OCI-LY3 (cell line): ENCODE data around the gene ZNF438.
A peak's percentile ranks its signal among the peaks of the same experiment; 100 is the strongest.

Experiments
- H2AFZ ChIP-seq: fragments of 200-600, 300-600 bp; shearing (Covaris generic); 2 replicates; pipeline ENCODE4 v1.6.0; 2014; ENCODE audit warnings: antibody characterized with exemption, low read depth, low read length
- H3K27ac ChIP-seq: fragments of 200-600, 300-600 bp; sonication (generic); 2 replicates; pipeline ENCODE4 v1.5.1; 2014; ENCODE audit warnings: mild to moderate bottlenecking, low read length, moderate library complexity, mixed read lengths
- H3K27me3 ChIP-seq: fragments of 200-600, 300-600 bp; sonication (generic); 2 replicates; pipeline ENCODE4 v1.6.1; 2014; ENCODE audit warnings: low read depth, low read length, mixed read lengths
- H3K36me3 ChIP-seq: fragments of 200-600, 300-600 bp; sonication (generic); replicated peaks from 2 replicates; pipeline ENCODE3; 2014; ENCODE audit warnings: low read depth, low read length, mixed read lengths
- H3K4me1 ChIP-seq: fragments of 300-600, 200-600 bp; sonication (generic); 2 replicates; pipeline ENCODE4 v1.6.1; 2014; ENCODE audit warnings: low read length, mixed read lengths
- H3K4me2 ChIP-seq: fragments of 200-600, 300-600 bp; sonication (generic); 2 replicates; pipeline ENCODE4 v1.6.1; 2014; ENCODE audit warnings: low read length, mixed read lengths
- H3K4me3 ChIP-seq: fragments of 300-600, 200-600 bp; sonication (generic); 2 replicates; pipeline ENCODE4 v1.5.1; 2014; ENCODE audit warnings: antibody characterized with exemption, mild to moderate bottlenecking, low read length, moderate library complexity
- H3K79me2 ChIP-seq: fragments of 300-600, 200-600 bp; shearing (Covaris generic); 2 replicates; pipeline ENCODE4 v1.6.1; 2014; ENCODE audit warnings: mild to moderate bottlenecking, low read length, mixed read lengths
- H3K9ac ChIP-seq: fragments of 300-600, 200-600 bp; shearing (Covaris generic); 2 replicates; pipeline ENCODE4 v1.6.0; 2014; ENCODE audit warnings: mild to moderate bottlenecking, low read length, moderate library complexity
- H3K9me3 ChIP-seq: fragments of 200-600, 300-600 bp; shearing (Covaris generic); 2 replicates; pipeline ENCODE4 v1.6.1; 2014; ENCODE audit warnings: low read length, mixed read lengths; ENCODE audit not compliant: insufficient read depth
- H4K20me1 ChIP-seq: fragments of 200-600, 300-600 bp; sonication (generic); 2 replicates; pipeline ENCODE4 v1.6.1; 2016; ENCODE audit warnings: low read length, mixed read lengths; ENCODE audit not compliant: insufficient read depth
- EZH2phosphoT487 ChIP-seq: fragments of 200-600 bp; shearing (Covaris generic); IDR thresholded peaks from 2 replicates; pipeline ENCODE4 v1.6.1; 2018; ENCODE audit warnings: antibody characterized with exemption, mixed run types, low read depth
- TF ChIP-seq, protein P1 (sequence below): fragments of 200-600, 300-600 bp; sonication (generic); IDR thresholded peaks from 2 replicates; pipeline ENCODE4 v1.5.1; 2014; ENCODE audit warnings: antibody characterized with exemption, low read length, low read depth

Gene ZNF438

DNA sequence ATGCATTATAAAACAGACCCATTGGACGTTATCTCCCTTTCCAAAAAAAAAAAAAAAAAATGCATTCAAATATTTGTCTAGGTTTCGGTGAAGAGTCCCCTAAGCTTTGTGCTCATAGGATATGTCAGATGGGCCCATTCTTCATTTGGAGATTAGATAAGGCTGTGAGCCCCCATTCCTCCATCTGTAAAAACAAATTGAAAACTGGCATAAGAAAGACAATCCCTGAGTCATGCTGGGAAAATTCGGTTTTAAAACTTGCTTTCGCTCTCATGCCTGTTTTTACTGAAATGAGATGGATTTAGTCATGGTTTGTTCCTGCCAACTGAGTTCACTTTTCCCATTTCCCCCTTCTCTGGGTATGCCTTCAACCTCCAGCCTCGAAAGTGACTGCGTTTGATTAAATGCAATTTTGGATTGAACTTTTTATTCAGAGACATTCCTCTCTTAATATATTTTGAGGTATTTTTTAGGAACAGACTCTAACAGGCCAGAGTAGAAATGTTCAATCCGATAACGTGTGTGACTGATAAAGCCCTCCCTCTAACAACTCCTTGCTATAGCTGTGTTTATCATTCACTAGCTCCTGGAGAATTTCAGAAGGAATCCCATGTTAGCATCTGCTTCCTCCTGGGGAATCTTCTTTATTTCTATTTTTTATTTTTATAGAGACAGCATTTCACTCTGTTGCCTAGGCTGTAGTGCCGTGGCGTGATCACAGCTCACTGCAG, 211.2 kb downstream of the ZNF438 start:
- Histone ChIP-seq H3K4me1 (peaks cover 11% of the 10 kb centered on the region), H4K20me1 (no peaks in the 10 kb centered on the region), H3K4me3 (no peak overlapping the region), H3K79me2 (no peaks in the 10 kb centered on the region), H3K27me3 (no peaks in the 10 kb centered on the region), H3K36me3 (no peaks in the 10 kb centered on the region), H2AFZ (no peak overlapping the region), H3K9me3 (no peaks in the 10 kb centered on the region), H3K4me2 (peak overlapping the region; percentile 44), H3K9ac (no peak overlapping the region), H3K27ac (no peak overlapping the region)
- TF ChIP-seq, protein P1, sequence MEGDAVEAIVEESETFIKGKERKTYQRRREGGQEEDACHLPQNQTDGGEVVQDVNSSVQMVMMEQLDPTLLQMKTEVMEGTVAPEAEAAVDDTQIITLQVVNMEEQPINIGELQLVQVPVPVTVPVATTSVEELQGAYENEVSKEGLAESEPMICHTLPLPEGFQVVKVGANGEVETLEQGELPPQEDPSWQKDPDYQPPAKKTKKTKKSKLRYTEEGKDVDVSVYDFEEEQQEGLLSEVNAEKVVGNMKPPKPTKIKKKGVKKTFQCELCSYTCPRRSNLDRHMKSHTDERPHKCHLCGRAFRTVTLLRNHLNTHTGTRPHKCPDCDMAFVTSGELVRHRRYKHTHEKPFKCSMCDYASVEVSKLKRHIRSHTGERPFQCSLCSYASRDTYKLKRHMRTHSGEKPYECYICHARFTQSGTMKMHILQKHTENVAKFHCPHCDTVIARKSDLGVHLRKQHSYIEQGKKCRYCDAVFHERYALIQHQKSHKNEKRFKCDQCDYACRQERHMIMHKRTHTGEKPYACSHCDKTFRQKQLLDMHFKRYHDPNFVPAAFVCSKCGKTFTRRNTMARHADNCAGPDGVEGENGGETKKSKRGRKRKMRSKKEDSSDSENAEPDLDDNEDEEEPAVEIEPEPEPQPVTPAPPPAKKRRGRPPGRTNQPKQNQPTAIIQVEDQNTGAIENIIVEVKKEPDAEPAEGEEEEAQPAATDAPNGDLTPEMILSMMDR: no peak
- no peak for TF ChIP-seq EZH2phosphoT487

DNA sequence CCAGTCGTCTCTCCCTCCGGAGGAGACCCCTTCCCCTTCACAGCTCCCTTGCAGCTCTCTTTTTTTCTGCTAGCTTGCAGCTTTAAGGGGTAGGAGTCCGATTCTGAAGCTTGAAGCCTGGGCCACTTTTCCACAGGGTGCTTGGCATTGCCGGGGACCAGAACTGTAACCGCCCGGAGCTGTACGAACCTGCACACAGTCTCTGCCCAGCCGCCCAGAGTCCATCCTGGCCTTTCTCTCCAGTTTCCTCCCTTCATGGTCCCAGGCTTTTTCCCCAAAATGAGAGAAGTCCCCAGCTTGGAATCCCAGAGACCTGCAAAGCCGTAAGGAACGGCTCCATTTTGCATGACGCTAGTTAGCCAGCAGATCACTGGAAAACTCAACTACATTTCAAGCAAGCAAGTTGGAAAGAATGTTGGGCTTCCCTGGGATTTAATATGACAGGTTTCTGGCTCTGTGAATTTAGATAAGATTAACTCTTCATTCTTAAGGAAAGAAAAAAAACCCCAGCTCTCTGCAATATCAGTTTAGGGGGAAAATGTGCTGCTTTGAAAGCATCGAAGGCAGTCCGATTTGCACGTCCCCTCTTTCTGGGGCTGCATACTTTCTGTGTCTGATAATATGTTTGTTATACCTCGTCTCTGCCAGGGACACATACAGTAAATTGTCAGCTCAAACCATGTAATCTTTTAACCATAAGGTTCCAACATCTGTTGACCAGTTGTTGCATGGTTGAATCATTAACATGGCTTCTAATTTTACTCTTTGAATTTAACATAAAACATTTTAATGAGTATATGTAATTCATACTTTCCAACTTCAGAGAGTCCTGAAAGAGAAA, 212.1 kb downstream of the ZNF438 start:
- Histone ChIP-seq H3K4me2 (peak overlapping the region; percentile 44), H4K20me1 (no peaks in the 10 kb centered on the region), H3K79me2 (no peaks in the 10 kb centered on the region), H3K9me3 (no peaks in the 10 kb centered on the region), H3K4me1 (peaks cover 11% of the 10 kb centered on the region), H3K9ac (no peak overlapping the region), H3K36me3 (no peaks in the 10 kb centered on the region), H3K27ac (no peak overlapping the region), H3K4me3 (no peak overlapping the region), H3K27me3 (no peaks in the 10 kb centered on the region), H2AFZ (no peak overlapping the region)
- TF ChIP-seq, protein P1: no peak
- TF ChIP-seq EZH2phosphoT487: no peak

DNA sequence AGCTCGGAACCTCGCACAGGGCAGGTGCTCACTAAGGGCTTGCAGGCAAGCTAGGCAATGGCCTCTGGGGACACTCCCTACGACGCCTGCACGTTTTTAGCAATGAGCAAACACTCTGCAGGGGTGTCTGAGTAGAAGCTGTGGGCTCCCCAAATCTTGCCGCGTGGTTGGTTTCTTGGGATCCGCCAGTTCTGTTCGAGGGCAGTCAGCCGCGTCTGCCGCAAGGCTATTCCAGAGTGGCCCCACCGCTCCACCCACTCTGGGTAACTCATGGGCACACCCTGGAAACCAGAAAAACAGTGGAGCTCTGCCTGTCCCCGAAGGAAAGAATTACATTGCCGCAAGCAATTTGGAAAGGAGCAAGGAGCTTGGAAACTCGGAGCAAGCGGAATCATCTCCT, 212.8 kb downstream of the ZNF438 start:
- no peaks in the 10 kb centered on the region for H3K79me2 ChIP-seq
- H3K4me1 ChIP-seq: peaks cover 11% of the 10 kb centered on the region
- H2AFZ ChIP-seq: no peak overlapping the region
- H3K27ac ChIP-seq: no peak overlapping the region
- no peaks in the 10 kb centered on the region for H4K20me1 ChIP-seq
- no peaks in the 10 kb centered on the region for H3K9me3 ChIP-seq
- TF ChIP-seq, protein P1: no peak
- TF ChIP-seq EZH2phosphoT487: no peak
- H3K36me3 ChIP-seq: no peaks in the 10 kb centered on the region
- H3K9ac ChIP-seq: no peak overlapping the region
- no peaks in the 10 kb centered on the region for H3K27me3 ChIP-seq
- H3K4me2 ChIP-seq: no peak overlapping the region
- H3K4me3 ChIP-seq: no peak overlapping the region

DNA sequence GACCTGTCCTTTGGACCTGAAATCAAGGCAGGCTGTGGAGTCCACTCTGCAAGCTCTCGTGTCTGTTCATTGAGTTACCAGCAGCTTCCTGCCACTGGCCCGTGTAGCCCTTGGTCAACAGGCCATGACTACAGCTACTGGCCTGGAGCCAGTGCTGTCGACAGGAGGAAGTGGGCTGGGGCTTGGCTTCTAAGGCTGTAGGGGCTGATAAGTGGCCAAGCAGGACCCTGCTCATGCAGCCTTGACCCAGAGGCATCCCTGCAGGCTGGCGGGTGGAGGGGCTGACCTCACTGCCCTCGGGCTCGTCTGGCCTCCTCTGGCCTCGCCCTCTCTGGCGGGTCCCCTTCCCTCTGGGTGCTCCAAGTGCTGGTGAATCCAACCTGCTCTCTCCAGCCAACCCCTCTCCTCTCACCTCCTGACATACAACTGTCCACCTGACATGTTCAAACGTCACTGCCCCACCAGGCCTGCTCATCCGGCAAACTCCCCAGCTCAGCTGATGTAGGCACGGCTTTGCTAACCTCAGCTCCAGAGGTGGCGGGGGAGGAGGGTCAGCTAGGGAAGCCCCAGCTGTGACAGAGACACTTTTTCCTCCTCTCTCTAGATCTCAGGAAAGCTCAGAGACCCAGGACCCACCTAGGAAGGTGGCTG, 213.5 kb downstream of the ZNF438 start:
- H3K4me2 ChIP-seq: no peak overlapping the region
- H3K79me2 ChIP-seq: no peaks in the 10 kb centered on the region
- no peak overlapping the region for H3K9ac ChIP-seq
- peaks cover 11% of the 10 kb centered on the region for H3K4me1 ChIP-seq
- no peaks in the 10 kb centered on the region for H3K36me3 ChIP-seq
- H4K20me1 ChIP-seq: no peaks in the 10 kb centered on the region
- no peaks in the 10 kb centered on the region for H3K9me3 ChIP-seq
- no peak overlapping the region for H2AFZ ChIP-seq
- no peaks in the 10 kb centered on the region for H3K27me3 ChIP-seq
- H3K27ac ChIP-seq: no peak overlapping the region
- no peak overlapping the region for H3K4me3 ChIP-seq
- TF ChIP-seq EZH2phosphoT487: no peak
- TF ChIP-seq, protein P1: no peak
